GM12872 (cell line): Measurements from ENCODE around the gene MLLT6.

Source experiments
- TF ChIP-seq, protein P1 (sequence below): IDR thresholded peaks from 3 replicates; pipeline ENCODE4 v1.5.1; 2011; ENCODE audit warnings: low read depth, mild to moderate bottlenecking, low read length, moderate library complexity; ENCODE audit not compliant: insufficient read depth

The MLLT6 gene

DNA sequence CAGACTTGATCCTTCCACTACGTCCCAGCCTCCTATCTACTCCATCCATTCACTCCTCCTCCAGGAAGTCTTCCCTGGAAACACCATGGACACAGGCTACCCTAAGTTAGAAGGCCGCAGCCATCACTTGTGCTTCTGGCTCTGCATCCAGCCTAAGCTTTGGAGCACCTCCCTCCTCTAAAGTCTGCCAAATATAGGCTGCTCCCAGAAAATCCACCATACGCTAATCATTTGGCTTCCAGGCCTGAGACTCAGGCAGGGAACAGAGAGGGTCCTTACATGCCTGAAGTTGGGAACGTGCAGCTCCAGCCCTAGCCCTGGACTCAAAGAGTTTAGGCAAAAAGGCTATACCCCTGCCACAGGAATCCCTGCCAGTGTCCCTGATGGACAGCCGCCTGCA, 36.4 kb downstream of the MLLT6 start:
- TF ChIP-seq, protein P1, sequence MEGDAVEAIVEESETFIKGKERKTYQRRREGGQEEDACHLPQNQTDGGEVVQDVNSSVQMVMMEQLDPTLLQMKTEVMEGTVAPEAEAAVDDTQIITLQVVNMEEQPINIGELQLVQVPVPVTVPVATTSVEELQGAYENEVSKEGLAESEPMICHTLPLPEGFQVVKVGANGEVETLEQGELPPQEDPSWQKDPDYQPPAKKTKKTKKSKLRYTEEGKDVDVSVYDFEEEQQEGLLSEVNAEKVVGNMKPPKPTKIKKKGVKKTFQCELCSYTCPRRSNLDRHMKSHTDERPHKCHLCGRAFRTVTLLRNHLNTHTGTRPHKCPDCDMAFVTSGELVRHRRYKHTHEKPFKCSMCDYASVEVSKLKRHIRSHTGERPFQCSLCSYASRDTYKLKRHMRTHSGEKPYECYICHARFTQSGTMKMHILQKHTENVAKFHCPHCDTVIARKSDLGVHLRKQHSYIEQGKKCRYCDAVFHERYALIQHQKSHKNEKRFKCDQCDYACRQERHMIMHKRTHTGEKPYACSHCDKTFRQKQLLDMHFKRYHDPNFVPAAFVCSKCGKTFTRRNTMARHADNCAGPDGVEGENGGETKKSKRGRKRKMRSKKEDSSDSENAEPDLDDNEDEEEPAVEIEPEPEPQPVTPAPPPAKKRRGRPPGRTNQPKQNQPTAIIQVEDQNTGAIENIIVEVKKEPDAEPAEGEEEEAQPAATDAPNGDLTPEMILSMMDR: no peak

DNA sequence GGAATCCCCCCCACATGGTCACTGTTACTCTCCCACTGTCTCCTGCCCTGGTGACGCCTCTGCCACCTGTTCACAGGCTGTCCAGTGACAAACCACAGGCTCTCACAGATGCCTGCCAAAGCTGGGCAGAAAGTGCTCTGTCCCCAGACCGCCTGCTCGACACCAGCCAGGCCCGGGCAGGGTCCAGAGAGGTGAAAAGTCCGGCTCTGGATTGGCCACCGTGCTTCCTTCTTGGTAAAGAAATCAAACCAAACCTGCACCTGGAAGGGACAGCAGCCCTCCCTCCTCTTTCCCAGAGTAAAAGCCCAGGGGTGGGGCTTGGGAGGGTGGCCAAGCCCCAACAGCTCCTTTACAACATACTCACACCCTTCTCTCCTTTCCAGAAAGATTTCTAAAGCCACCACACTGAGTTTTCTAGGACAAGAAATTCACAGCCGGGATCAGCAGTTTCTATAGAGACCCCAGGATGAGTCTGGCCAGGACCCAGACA, 36.9 kb downstream of the MLLT6 start:
- TF ChIP-seq, protein P1: no peak

DNA sequence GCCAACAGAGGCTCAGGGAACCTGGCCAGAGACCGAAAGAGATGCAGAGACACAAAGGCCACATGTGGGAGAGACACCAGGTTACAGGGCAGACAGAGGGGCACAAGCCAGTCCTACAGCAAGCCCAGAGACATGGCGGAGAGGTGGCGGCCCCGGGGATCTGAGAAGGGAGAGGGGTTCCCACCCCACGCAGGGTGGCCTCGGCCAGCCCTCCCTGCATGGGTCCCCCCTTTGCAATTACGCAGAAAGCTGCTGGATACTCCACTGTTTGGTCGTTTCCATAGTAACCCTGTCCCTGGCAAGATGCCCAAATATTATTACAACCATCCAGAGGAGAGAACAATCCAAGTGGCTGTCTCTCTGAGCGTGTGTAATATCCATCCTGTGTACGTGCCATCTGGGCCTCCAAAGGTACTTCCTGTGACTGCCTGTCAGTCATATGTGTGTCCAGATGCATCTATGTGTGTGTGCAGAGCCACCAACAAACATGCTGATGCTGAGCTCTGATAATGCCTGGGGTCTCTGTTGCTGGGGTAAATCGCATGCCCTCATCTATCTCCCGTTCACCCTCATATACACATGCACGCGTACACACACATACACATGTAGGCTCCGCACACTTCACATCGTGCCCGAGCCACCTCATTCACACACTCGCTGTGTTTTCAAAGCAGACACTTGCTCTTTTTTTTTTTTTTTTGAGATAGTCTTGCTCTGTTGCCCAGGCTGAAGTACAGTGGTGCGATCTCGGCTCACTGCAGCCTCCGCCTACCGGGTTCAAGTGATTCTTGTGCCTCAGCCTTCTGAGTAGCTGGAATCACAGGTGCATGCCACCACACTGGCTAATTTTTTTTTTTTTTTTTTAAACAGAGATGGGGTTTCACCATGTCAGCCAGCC, 37.6 kb downstream of the MLLT6 start:
- TF ChIP-seq, protein P1: no peak

DNA sequence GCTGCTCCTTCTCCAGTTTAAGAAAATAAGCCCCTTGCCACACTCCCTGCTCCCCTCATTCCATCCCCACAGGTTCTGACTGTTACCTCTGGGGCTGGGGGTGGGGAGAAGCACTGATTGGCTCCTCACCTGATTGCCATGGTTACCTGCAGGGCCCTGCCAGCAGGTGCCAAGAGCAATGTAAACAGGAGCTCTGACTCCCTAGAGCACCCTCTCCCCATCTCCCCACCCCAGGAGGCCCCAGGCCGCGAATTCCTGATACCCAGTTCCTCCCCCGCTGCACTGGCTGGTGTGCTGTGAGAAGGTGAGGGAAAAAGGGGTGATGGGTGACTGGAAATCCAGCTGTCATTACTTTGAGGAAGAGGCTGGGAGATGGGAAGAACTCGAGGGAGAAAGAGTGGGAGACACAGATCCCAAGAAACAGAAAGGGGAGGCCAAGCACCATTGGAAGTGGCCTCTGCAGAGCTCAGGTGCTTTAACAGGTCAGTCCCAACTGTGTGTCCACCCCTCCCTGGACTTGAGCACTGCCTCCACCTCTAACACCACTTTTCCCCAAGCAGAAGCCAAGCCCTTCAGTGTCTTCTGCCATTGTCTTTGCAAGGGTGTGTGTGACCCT, 38.6 kb downstream of the MLLT6 start:
- TF ChIP-seq, protein P1: no peak

DNA sequence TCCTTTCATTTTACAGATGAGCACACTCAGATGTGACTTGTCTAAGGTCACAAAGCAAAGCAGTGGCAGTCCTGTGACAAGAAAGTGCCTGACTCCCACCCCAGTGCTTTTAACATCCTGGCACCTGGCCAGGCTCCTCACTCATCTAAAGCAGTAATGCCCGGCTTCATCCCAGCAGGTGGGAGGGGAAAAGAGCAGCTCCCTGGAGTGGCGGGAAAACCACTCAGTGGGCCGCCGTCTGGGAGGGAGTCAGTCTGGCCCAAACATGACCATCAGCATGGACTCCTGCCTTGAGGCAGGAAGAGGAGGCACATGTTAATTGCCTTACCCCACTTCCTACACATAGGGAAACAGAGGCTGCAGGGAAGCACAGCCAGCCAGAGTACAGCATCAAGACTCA, 40.5 kb downstream of the MLLT6 start:
- TF ChIP-seq, protein P1: no peak

DNA sequence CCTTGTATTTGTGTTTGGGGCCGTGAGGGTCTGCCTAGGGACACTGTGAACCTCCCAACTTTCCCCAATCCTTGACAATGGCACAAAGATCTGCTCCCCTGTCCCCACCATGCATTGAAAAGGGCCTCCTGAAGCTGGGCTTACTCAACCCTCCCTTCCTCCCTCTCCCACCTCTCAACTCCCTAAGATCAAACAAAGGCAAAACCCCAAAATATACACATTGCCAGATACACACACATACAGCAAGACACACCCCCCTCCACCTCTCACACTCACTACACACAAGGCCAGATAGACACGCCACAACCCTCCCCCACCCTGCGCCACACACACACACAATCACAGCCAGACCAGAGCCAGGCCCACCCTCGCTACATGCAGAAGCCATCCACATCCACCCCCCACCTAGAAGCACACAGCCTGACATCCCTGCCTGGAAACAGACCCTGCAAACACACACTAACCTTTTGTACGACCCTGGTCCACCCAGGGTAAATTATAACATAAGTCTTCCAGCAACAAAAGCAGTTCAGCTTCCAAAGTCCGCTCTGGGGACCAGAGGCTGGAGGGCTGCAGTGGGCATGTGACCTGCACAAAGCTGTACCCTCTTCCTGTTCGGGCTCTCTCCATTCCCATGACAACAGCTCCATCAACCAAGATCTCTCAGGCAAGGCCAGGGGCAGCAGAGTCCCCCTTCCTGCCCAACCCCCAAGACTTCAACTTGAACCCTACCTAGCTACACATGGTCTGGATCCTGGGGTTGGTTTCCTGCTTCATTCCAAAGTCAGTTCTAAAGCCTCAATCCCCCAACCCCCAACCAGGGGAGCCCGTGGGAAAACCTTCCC, 41.2 kb downstream of the MLLT6 start:
- TF ChIP-seq, protein P1: no peak
